SK-N-MC (cell line): ENCODE results near the gene CCER1.
"Not testable (repeated sequence)": the region's sequence is repeated elsewhere in the genome, so short reads cannot be mapped to it uniquely, and the experiment has no call there.

Experiments
- EZH2 ChIP-seq: fragments of 200-600 bp; sonication (generic); IDR thresholded peaks from one replicate; pipeline ENCODE4 v1.6.1; 2017; ENCODE audit warnings: antibody characterized with exemption
- POLR2AphosphoS5 ChIP-seq: IDR thresholded peaks from 2 replicates; pipeline ENCODE4 v1.6.1; 2012; ENCODE audit warnings: mild to moderate bottlenecking, low read depth, low read length, borderline replicate concordance

DNA sequence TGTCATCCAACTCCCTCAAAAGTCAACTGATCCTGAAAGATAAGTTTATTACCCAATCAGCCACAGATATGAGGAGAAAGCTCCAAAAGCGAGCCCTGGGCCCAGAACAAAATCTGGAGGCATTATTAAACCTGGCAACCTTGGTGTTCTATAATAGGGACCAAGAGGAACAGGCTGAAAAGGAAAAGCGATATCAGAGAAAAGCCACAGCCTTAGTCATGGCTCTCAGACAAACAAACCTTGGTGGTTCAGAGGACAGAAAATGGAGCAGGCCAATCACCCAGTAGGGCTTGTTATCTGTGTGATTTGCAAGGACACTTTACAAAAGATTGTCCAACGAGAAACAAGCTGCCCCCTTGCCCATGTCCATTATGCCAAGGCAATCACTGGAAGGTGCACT lies 30.4 kb upstream of the CCER1 start:
- TF ChIP-seq POLR2AphosphoS5, EZH2: not testable (repeated sequence)
